ENCODE measurements around the gene SYTL3.
"Not testable (repeated sequence)": the region's sequence is repeated elsewhere in the genome, so short reads cannot be mapped to it uniquely, and the experiment has no call there.

The SYTL3 gene

GRCh38 chr6:158672726-158673125 is 22.9 kb downstream of the SYTL3 start:
- Histone ChIP-seq H3K4me1 (ENCODE audit: control insufficient read depth in 5 of 5, insufficient read depth in 5 of 5, low read length in 5 of 5) (peaks cover 0 to 22% (median 13%) of the 10 kb centered on the region in 5 donors), H3K4me3 (ENCODE audit: low read depth in 1 of 5, low read length in 5 of 5) (no peak overlapping the region), H3K9me3 (ENCODE audit: control insufficient read depth in 5 of 5, low read length in 5 of 5) (no peaks in the 10 kb centered on the region), H3K36me3 (ENCODE audit: control insufficient read depth in 5 of 5, insufficient read depth in 5 of 5, low read length in 5 of 5) (no peaks in the 10 kb centered on the region), H3K27ac (ENCODE audit: low read depth, low read length) (no peak overlapping the region), H3K27me3 (ENCODE audit: control insufficient read depth in 5 of 5, insufficient read depth in 4 of 5, low read length in 5 of 5) (no peaks in the 10 kb centered on the region), H3K9ac (ENCODE audit: low read length in 5 of 5) (no peak overlapping the region)

GRCh38 chr6:158674342-158675131 is 24.7 kb downstream of the SYTL3 start:
- Histone ChIP-seq H3K36me3 (ENCODE audit: control insufficient read depth in 5 of 5, insufficient read depth in 5 of 5, low read length in 5 of 5) (no peaks in the 10 kb centered on the region), H3K9ac (ENCODE audit: low read length in 5 of 5) (no peak overlapping the region), H3K27me3 (ENCODE audit: control insufficient read depth in 5 of 5, insufficient read depth in 4 of 5, low read length in 5 of 5) (no peaks in the 10 kb centered on the region), H3K27ac (ENCODE audit: low read depth, low read length) (no peak overlapping the region), H3K4me3 (ENCODE audit: low read depth in 1 of 5, low read length in 5 of 5) (no peak overlapping the region), H3K9me3 (ENCODE audit: control insufficient read depth in 5 of 5, low read length in 5 of 5) (no peaks in the 10 kb centered on the region), H3K4me1 (ENCODE audit: control insufficient read depth in 5 of 5, insufficient read depth in 5 of 5, low read length in 5 of 5) (peaks cover 0 to 10% (median 8%) of the 10 kb centered on the region in 5 donors)

GRCh38 chr6:158677094-158677493 is 27.2 kb downstream of the SYTL3 start:
- H3K4me1 ChIP-seq (ENCODE audit: control insufficient read depth in 5 of 5, insufficient read depth in 5 of 5, low read length in 5 of 5); H3K27me3 ChIP-seq (ENCODE audit: control insufficient read depth in 5 of 5, insufficient read depth in 4 of 5, low read length in 5 of 5); H3K27ac ChIP-seq (ENCODE audit: low read depth, low read length); H3K9me3 ChIP-seq (ENCODE audit: control insufficient read depth in 5 of 5, low read length in 5 of 5); H3K36me3 ChIP-seq (ENCODE audit: control insufficient read depth in 5 of 5, insufficient read depth in 5 of 5, low read length in 5 of 5); H3K9ac ChIP-seq (ENCODE audit: low read length in 5 of 5); H3K4me3 ChIP-seq (ENCODE audit: low read depth in 1 of 5, low read length in 5 of 5): not testable (repeated sequence)

GRCh38 chr6:158677906-158678578 is 28.2 kb downstream of the SYTL3 start:
- no peaks in the 10 kb centered on the region for H3K9me3 ChIP-seq (ENCODE audit: control insufficient read depth in 5 of 5, low read length in 5 of 5)
- peaks cover 0 to 5% (median 3%) of the 10 kb centered on the region in 5 donors for H3K4me1 ChIP-seq (ENCODE audit: control insufficient read depth in 5 of 5, insufficient read depth in 5 of 5, low read length in 5 of 5)
- no peak overlapping the region for H3K9ac ChIP-seq (ENCODE audit: low read length in 5 of 5)
- H3K27me3 ChIP-seq (ENCODE audit: control insufficient read depth in 5 of 5, insufficient read depth in 4 of 5, low read length in 5 of 5): no peaks in the 10 kb centered on the region
- H3K27ac ChIP-seq (ENCODE audit: low read depth, low read length): no peak overlapping the region
- no peaks in the 10 kb centered on the region for H3K36me3 ChIP-seq (ENCODE audit: control insufficient read depth in 5 of 5, insufficient read depth in 5 of 5, low read length in 5 of 5)
- no peak overlapping the region for H3K4me3 ChIP-seq (ENCODE audit: low read depth in 1 of 5, low read length in 5 of 5)

- H3K9me3 ChIP-seq (ENCODE audit: control insufficient read depth in 5 of 5, low read length in 5 of 5): no peaks in the 10 kb centered on the region
- peaks cover 0 to 18% (median 12%) of the 10 kb centered on the region in 5 donors for H3K4me1 ChIP-seq (ENCODE audit: control insufficient read depth in 5 of 5, insufficient read depth in 5 of 5, low read length in 5 of 5)
- H3K27me3 ChIP-seq (ENCODE audit: control insufficient read depth in 5 of 5, insufficient read depth in 4 of 5, low read length in 5 of 5): no peaks in the 10 kb centered on the region
- no peak overlapping the region for H3K27ac ChIP-seq (ENCODE audit: low read depth, low read length)
- no peaks in the 10 kb centered on the region for H3K36me3 ChIP-seq (ENCODE audit: control insufficient read depth in 5 of 5, insufficient read depth in 5 of 5, low read length in 5 of 5)
- no peak overlapping the region for H3K4me3 ChIP-seq (ENCODE audit: low read depth in 1 of 5, low read length in 5 of 5)
- H3K9ac ChIP-seq (ENCODE audit: low read length in 5 of 5): no peak overlapping the region
Measured at GRCh38 chr6:158680015-158680414, 30.2 kb downstream of the SYTL3 start.

GRCh38 chr6:158680481-158680880 is 30.6 kb downstream of the SYTL3 start:
- Histone ChIP-seq H3K27me3 (ENCODE audit: control insufficient read depth in 5 of 5, insufficient read depth in 4 of 5, low read length in 5 of 5) (no peaks in the 10 kb centered on the region), H3K36me3 (ENCODE audit: control insufficient read depth in 5 of 5, insufficient read depth in 5 of 5, low read length in 5 of 5) (no peaks in the 10 kb centered on the region), H3K4me3 (ENCODE audit: low read depth in 1 of 5, low read length in 5 of 5) (no peak overlapping the region), H3K27ac (ENCODE audit: low read depth, low read length) (no peak overlapping the region), H3K9me3 (ENCODE audit: control insufficient read depth in 5 of 5, low read length in 5 of 5) (no peaks in the 10 kb centered on the region), H3K9ac (ENCODE audit: low read length in 5 of 5) (no peak overlapping the region), H3K4me1 (ENCODE audit: control insufficient read depth in 5 of 5, insufficient read depth in 5 of 5, low read length in 5 of 5) (peaks cover 0 to 22% (median 12%) of the 10 kb centered on the region in 5 donors)

- Histone ChIP-seq H3K9ac (ENCODE audit: low read length in 5 of 5) (no peak overlapping the region), H3K9me3 (ENCODE audit: control insufficient read depth in 5 of 5, low read length in 5 of 5) (peaks cover 0 to 2% (median 0%) of the 10 kb centered on the region in 5 donors), H3K4me3 (ENCODE audit: low read depth in 1 of 5, low read length in 5 of 5) (peak overlapping the region in 1 of 5 donors; percentile 30), H3K4me1 (ENCODE audit: control insufficient read depth in 5 of 5, insufficient read depth in 5 of 5, low read length in 5 of 5) (peaks cover 2 to 35% (median 16%) of the 10 kb centered on the region in 5 donors), H3K27me3 (ENCODE audit: control insufficient read depth in 5 of 5, insufficient read depth in 4 of 5, low read length in 5 of 5) (no peaks in the 10 kb centered on the region), H3K27ac (ENCODE audit: low read depth, low read length) (no peak overlapping the region), H3K36me3 (ENCODE audit: control insufficient read depth in 5 of 5, insufficient read depth in 5 of 5, low read length in 5 of 5) (no peaks in the 10 kb centered on the region)
Measured at GRCh38 chr6:158684311-158684710, 34.5 kb downstream of the SYTL3 start.

GRCh38 chr6:158684745-158685324 is 35.0 kb downstream of the SYTL3 start:
- peaks cover 2 to 35% (median 16%) of the 10 kb centered on the region in 5 donors for H3K4me1 ChIP-seq (ENCODE audit: control insufficient read depth in 5 of 5, insufficient read depth in 5 of 5, low read length in 5 of 5)
- H3K9ac ChIP-seq (ENCODE audit: low read length in 5 of 5): peak overlapping the region in 2 of 5 donors; percentile 60 to 81
- H3K27me3 ChIP-seq (ENCODE audit: control insufficient read depth in 5 of 5, insufficient read depth in 4 of 5, low read length in 5 of 5): no peaks in the 10 kb centered on the region
- peaks cover 0 to 2% (median 0%) of the 10 kb centered on the region in 5 donors for H3K9me3 ChIP-seq (ENCODE audit: control insufficient read depth in 5 of 5, low read length in 5 of 5)
- H3K36me3 ChIP-seq (ENCODE audit: control insufficient read depth in 5 of 5, insufficient read depth in 5 of 5, low read length in 5 of 5): no peaks in the 10 kb centered on the region
- peak overlapping the region; percentile 67 for H3K27ac ChIP-seq (ENCODE audit: low read depth, low read length)
- H3K4me3 ChIP-seq (ENCODE audit: low read depth in 1 of 5, low read length in 5 of 5): no peak overlapping the region

- Histone ChIP-seq H3K36me3 (ENCODE audit: control insufficient read depth in 5 of 5, insufficient read depth in 5 of 5, low read length in 5 of 5) (no peaks in the 10 kb centered on the region), H3K4me3 (ENCODE audit: low read depth in 1 of 5, low read length in 5 of 5) (no peak overlapping the region), H3K4me1 (ENCODE audit: control insufficient read depth in 5 of 5, insufficient read depth in 5 of 5, low read length in 5 of 5) (peaks cover 2 to 35% (median 16%) of the 10 kb centered on the region in 5 donors), H3K9ac (ENCODE audit: low read length in 5 of 5) (no peak overlapping the region), H3K9me3 (ENCODE audit: control insufficient read depth in 5 of 5, low read length in 5 of 5) (peaks cover 0 to 2% (median 0%) of the 10 kb centered on the region in 5 donors), H3K27ac (ENCODE audit: low read depth, low read length) (no peak overlapping the region), H3K27me3 (ENCODE audit: control insufficient read depth in 5 of 5, insufficient read depth in 4 of 5, low read length in 5 of 5) (no peaks in the 10 kb centered on the region)
Measured at GRCh38 chr6:158686311-158686710, 36.5 kb downstream of the SYTL3 start.

Data from subcutaneous abdominal adipose tissue (tissue), 5 donors.